CD14-positive monocyte (primary cell): Measurements from ENCODE around the gene ELFN1. TPM values are rescaled to one million over a fixed set of nuclear protein-coding genes. Genes with fewer than 3 reads are reported as not detected.

Experiments
- DNase-seq, 3 donors: peaks; one replicate each; pipeline ENCODE4 v3.0.0-alpha.2; 2011 to 2022
- H2AFZ ChIP-seq: 2 replicates; pipeline ENCODE4 v1.6.0; 2012; ENCODE audit warnings: mild to moderate bottlenecking, low read depth, low read length, inconsistent platforms; ENCODE audit not compliant: insufficient read depth, poor library complexity, severe bottlenecking
- H3K27ac ChIP-seq, 2 donors: 1 replicate in 1 of 2; 2 replicates in 1 of 2; pipeline ENCODE4 v1.5.1; 2012 to 2013; ENCODE audit warnings: low read length in 2 of 2, control low read depth in 1 of 2, inconsistent platforms in 1 of 2, low read depth in 1 of 2, mild to moderate bottlenecking in 1 of 2
- H3K27me3 ChIP-seq, 2 donors: one replicate each; pipeline versions ENCODE4 v1.6.0 to v1.6.1; 2011 to 2013; ENCODE audit warnings: low read length in 2 of 2; ENCODE audit not compliant: control insufficient read depth in 2 of 2, insufficient read depth in 2 of 2
- H3K36me3 ChIP-seq, 2 donors: replicated peaks in 1 of 2; 1 replicate in 1 of 2; 2 replicates in 1 of 2; pipeline versions ENCODE4 v1.5.1 to v1.6.1; 2012 to 2013; ENCODE audit warnings: low read length in 2 of 2, control low read depth in 1 of 2, inconsistent platforms in 1 of 2, mild to moderate bottlenecking in 1 of 2; ENCODE audit not compliant: insufficient read depth in 2 of 2, control insufficient read depth in 1 of 2
- H3K4me1 ChIP-seq, 2 donors: 1 replicate in 1 of 2; 2 replicates in 1 of 2; pipeline versions ENCODE4 v1.5.1 to v1.6.1; 2012 to 2013; ENCODE audit warnings: low read length in 2 of 2, control low read depth in 1 of 2, inconsistent platforms in 1 of 2, mild to moderate bottlenecking in 1 of 2, moderate library complexity in 1 of 2; ENCODE audit not compliant: insufficient read depth in 2 of 2, control insufficient read depth in 1 of 2
- H3K4me2 ChIP-seq: replicated peaks from 2 replicates; pipeline ENCODE3; 2012; ENCODE audit warnings: low read length, moderate library complexity, mild to moderate bottlenecking; ENCODE audit not compliant: poor library complexity, severe bottlenecking; ENCODE audit errors: extremely low read depth
- H3K4me3 ChIP-seq, 3 experiments: fragments of 200-600 bp in 1 of 3; sonication (generic) in 1 of 3; replicated peaks in 1 of 3; 1 replicate in 2 of 3; 2 replicates in 1 of 3; pipeline ENCODE4 v1.5.1; 2011 to 2013; ENCODE audit warnings: low read length in 3 of 3, mild to moderate bottlenecking in 3 of 3, control low read depth in 2 of 3, low read depth in 2 of 3, inconsistent platforms in 1 of 3, moderate library complexity in 1 of 3
- H3K79me2 ChIP-seq: 2 replicates; pipeline ENCODE4 v1.6.0; 2012; ENCODE audit warnings: mild to moderate bottlenecking, control low read depth, inconsistent platforms, low read length, moderate library complexity; ENCODE audit not compliant: insufficient read depth
- H3K9ac ChIP-seq: 2 replicates; pipeline ENCODE4 v1.6.0; 2017; ENCODE audit warnings: low read length, mild to moderate bottlenecking; ENCODE audit not compliant: insufficient read depth, poor library complexity, severe bottlenecking
- H3K9me3 ChIP-seq, 2 donors: replicated peaks in 1 of 2; 1 replicate in 1 of 2; 2 replicates in 1 of 2; pipeline versions ENCODE4 v1.5.1 to v1.6.1; 2012 to 2013; ENCODE audit warnings: low read length in 2 of 2, control low read depth in 1 of 2; ENCODE audit not compliant: control insufficient read depth in 1 of 2, insufficient read depth in 1 of 2
- H4K20me1 ChIP-seq: 2 replicates; pipeline ENCODE4 v1.6.0; 2012; ENCODE audit warnings: mild to moderate bottlenecking, low read length, control low read depth, moderate library complexity; ENCODE audit not compliant: insufficient read depth
- H3K27ac Mint-ChIP-seq, 7 donors: one replicate each; pipeline ENCODE4 v1.8.0; 2020; ENCODE audit warnings: mild to moderate bottlenecking in 7 of 7, mixed read lengths in 7 of 7, moderate library complexity in 6 of 7, inconsistent platforms in 2 of 7
- H3K27me3 Mint-ChIP-seq, 3 donors: one replicate each; pipeline ENCODE4 v1.8.0; 2021 to 2022; ENCODE audit warnings: low read depth in 3 of 3, mild to moderate bottlenecking in 3 of 3, mixed read lengths in 3 of 3, moderate library complexity in 3 of 3, inconsistent platforms in 1 of 3
- H3K36me3 Mint-ChIP-seq, 2 donors: one replicate each; pipeline ENCODE4 v1.8.0; 2020; ENCODE audit warnings: mixed read lengths in 2 of 2, inconsistent platforms in 1 of 2, mild to moderate bottlenecking in 1 of 2
- H3K4me1 Mint-ChIP-seq: one replicate; pipeline ENCODE4 v1.8.0; 2020; ENCODE audit warnings: mild to moderate bottlenecking, mixed read lengths
- H3K4me3 Mint-ChIP-seq, 2 donors: one replicate each; pipeline ENCODE4 v1.8.0; 2020; ENCODE audit warnings: mild to moderate bottlenecking in 2 of 2, mixed read lengths in 2 of 2, moderate library complexity in 1 of 2
- H3K9me3 Mint-ChIP-seq, 7 donors: one replicate each; pipeline ENCODE4 v1.8.0; 2020 to 2022; ENCODE audit warnings: mixed read lengths in 7 of 7, mild to moderate bottlenecking in 6 of 7, moderate library complexity in 6 of 7, inconsistent platforms in 2 of 7
- WGBS: methylation state at CpG from one replicate; pipeline ENCODE4 v1.1.5; 2013; ENCODE audit warnings: missing lambda C conversion rate; ENCODE audit not compliant: insufficient coverage; 5-methylcytosine and 5-hydroxymethylcytosine counted together
- intact Hi-C, 2 donors: fragments of 100-400 bp; cut with micrococcal nuclease; formaldehyde crosslinking; loops; one replicate each; pipeline versions ENCODE4 v1.15.0 to v1.15.1; 2023
- polyA plus RNA-seq, 3 donors: library from polyadenylated mRNA; depleted of rRNA in 1 of 3; unstranded in 2 of 3; stranded (reverse) in 1 of 3; fragments of 300-500 nt in 2 of 3; fragments of >200 nt in 1 of 3; fragmentation: Illumina TruSeq in 2 of 3; gene quantifications; 1 replicate in 2 of 3; 2 replicates in 1 of 3; pipeline ENCODE4 v1.2.3, GENCODE V29; 2012 to 2021
- TF ChIP-seq, protein P1 (sequence below): fragments of 200-600 bp; IDR thresholded peaks from one replicate; pipeline ENCODE4 v1.8.0; 2022; ENCODE audit warnings: antibody characterized with exemption, mild to moderate bottlenecking

Gene ELFN1
- polyA plus RNA-seq, 3 donors: not detected

GRCh38 chr7:1787241-1787640 lies 117.2 kb downstream of the ELFN1 start:
- H3K9me3 ChIP-seq: peaks cover 0 to 3% of the 10 kb centered on the region in 2 donors
- H3K4me3 Mint-ChIP-seq: no peak overlapping the region
- peaks cover 6 to 12% (median 8%) of the 10 kb centered on the region in 3 donors for H3K27me3 Mint-ChIP-seq
- no peak overlapping the region for H3K4me3 ChIP-seq
- no peaks in the 10 kb centered on the region for H4K20me1 ChIP-seq
- no peaks in the 10 kb centered on the region for H3K79me2 ChIP-seq
- no peak overlapping the region for H3K27ac Mint-ChIP-seq
- no peak overlapping the region for H3K9ac ChIP-seq
- no peaks in the 10 kb centered on the region for H3K27me3 ChIP-seq
- no peak overlapping the region for H3K27ac ChIP-seq
- no peaks in the 10 kb centered on the region for H3K4me1 Mint-ChIP-seq
- TF ChIP-seq, protein P1, sequence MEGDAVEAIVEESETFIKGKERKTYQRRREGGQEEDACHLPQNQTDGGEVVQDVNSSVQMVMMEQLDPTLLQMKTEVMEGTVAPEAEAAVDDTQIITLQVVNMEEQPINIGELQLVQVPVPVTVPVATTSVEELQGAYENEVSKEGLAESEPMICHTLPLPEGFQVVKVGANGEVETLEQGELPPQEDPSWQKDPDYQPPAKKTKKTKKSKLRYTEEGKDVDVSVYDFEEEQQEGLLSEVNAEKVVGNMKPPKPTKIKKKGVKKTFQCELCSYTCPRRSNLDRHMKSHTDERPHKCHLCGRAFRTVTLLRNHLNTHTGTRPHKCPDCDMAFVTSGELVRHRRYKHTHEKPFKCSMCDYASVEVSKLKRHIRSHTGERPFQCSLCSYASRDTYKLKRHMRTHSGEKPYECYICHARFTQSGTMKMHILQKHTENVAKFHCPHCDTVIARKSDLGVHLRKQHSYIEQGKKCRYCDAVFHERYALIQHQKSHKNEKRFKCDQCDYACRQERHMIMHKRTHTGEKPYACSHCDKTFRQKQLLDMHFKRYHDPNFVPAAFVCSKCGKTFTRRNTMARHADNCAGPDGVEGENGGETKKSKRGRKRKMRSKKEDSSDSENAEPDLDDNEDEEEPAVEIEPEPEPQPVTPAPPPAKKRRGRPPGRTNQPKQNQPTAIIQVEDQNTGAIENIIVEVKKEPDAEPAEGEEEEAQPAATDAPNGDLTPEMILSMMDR: no peak
- intact Hi-C loops: no loop called here
- H3K4me1 ChIP-seq: no peaks in the 10 kb centered on the region
- no peak for DNase-seq
- H3K4me2 ChIP-seq: no peak overlapping the region
- no peak overlapping the region for H2AFZ ChIP-seq
- H3K36me3 ChIP-seq: no peaks in the 10 kb centered on the region
- H3K36me3 Mint-ChIP-seq: peaks cover 0 to 3% of the 10 kb centered on the region in 2 donors
- 93% methylated on average over 9 of the region's 9 CpGs for WGBS
- peaks cover 9 to 31% (median 18%) of the 10 kb centered on the region in 7 donors for H3K9me3 Mint-ChIP-seq

DNA sequence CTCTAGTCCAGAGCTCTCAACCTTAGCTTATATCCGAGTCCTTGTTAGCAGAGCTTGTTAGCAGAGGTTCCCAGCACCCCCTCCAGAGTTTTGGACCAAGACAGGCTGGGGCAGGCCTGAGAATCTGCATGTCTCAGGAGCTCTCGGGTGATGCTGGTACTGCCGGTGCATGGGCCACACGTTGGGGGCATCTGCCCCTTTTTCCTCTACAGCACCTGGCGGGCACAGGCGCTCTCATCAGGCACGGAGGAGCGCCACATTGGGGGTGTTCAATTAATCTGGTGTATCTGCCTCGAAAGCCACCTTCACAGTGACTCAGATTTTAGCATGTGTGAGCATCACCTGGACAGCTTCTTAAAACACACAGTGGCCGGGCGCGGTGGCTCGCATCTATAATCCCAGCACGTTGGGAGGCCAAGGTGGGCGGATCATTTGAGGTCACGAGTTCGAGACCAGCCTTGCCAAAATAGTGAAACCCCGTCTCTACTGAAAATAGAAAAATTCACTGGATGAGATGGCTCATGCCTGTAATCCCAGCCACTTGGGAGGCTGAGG lies 117.7 kb downstream of the ELFN1 start:
- H2AFZ ChIP-seq: no peak overlapping the region
- peak overlapping the region in 1 of 7 donors; percentile 38 for H3K27ac Mint-ChIP-seq
- H3K27me3 ChIP-seq: no peaks in the 10 kb centered on the region
- H3K4me3 Mint-ChIP-seq: no peak overlapping the region
- H3K79me2 ChIP-seq: no peaks in the 10 kb centered on the region
- peaks cover 6 to 12% (median 8%) of the 10 kb centered on the region in 3 donors for H3K27me3 Mint-ChIP-seq
- no peaks in the 10 kb centered on the region for H3K4me1 ChIP-seq
- no peaks in the 10 kb centered on the region for H3K36me3 ChIP-seq
- no peaks in the 10 kb centered on the region for H4K20me1 ChIP-seq
- H3K27ac ChIP-seq: no peak overlapping the region
- peaks cover 0 to 3% of the 10 kb centered on the region in 2 donors for H3K36me3 Mint-ChIP-seq
- H3K4me3 ChIP-seq: no peak overlapping the region
- peaks cover 9 to 31% (median 18%) of the 10 kb centered on the region in 7 donors for H3K9me3 Mint-ChIP-seq
- TF ChIP-seq, protein P1: no peak
- intact Hi-C loops: no loop called here
- H3K9me3 ChIP-seq: peaks cover 0 to 3% of the 10 kb centered on the region in 2 donors
- no peak overlapping the region for H3K9ac ChIP-seq
- H3K4me1 Mint-ChIP-seq: no peaks in the 10 kb centered on the region
- DNase-seq: no peak
- no peak overlapping the region for H3K4me2 ChIP-seq
- WGBS: 96% methylated on average over 17 of the region's 18 CpGs
